RWPE2 (cell line): ENCODE measurements around the gene RPL39.

ENCODE experiments used
- ATAC-seq: fragments of 200-7000 bp; cut with Tn5 transposase; 3 replicates; pipeline ENCODE4 v1.9.1; 2021; ENCODE audit warnings: low read depth
- DNase-seq: peaks from one replicate; pipeline ENCODE4 v3.0.0-alpha.2; 2020; ENCODE audit warnings: low spot score
- H3K27ac ChIP-seq: fragments of 450-650 bp; 2 replicates; pipeline ENCODE4 v1.5.1; 2017; ENCODE audit warnings: mild to moderate bottlenecking; ENCODE audit not compliant: poor library complexity, severe bottlenecking
- H3K27me3 ChIP-seq: fragments of 250-450 bp; sonication (Bioruptor Pico); 2 replicates; pipeline ENCODE4 v1.5.1; 2021; ENCODE audit warnings: mild to moderate bottlenecking, moderate library complexity; ENCODE audit not compliant: insufficient read depth, poor library complexity, severe bottlenecking
- H3K36me3 ChIP-seq: fragments of 250-450 bp; sonication (Bioruptor Pico); 2 replicates; pipeline ENCODE4 v1.5.1; 2020; ENCODE audit warnings: low read depth, mild to moderate bottlenecking, moderate library complexity
- H3K4me1 ChIP-seq: fragments of 250-450 bp; sonication (Bioruptor Pico); 2 replicates; pipeline ENCODE4 v1.5.1; 2021; ENCODE audit warnings: mild to moderate bottlenecking, moderate library complexity; ENCODE audit not compliant: insufficient read depth, poor library complexity, severe bottlenecking
- H3K4me3 ChIP-seq: fragments of 250-450 bp; sonication (Bioruptor Pico); 2 replicates; pipeline ENCODE4 v1.5.1; 2021; ENCODE audit warnings: mild to moderate bottlenecking, moderate library complexity; ENCODE audit not compliant: severe bottlenecking
- H3K9me3 ChIP-seq: fragments of 250-450 bp; sonication (Bioruptor Pico); 2 replicates; pipeline ENCODE4 v1.5.1; 2021; ENCODE audit warnings: mild to moderate bottlenecking, moderate library complexity; ENCODE audit not compliant: severe bottlenecking
- CTCF ChIP-seq: fragments of 450-650 bp; IDR thresholded peaks from one replicate; pipeline ENCODE4 v1.5.1; 2017; ENCODE audit warnings: mild to moderate bottlenecking, moderate library complexity; ENCODE audit not compliant: poor library complexity, severe bottlenecking

Gene RPL39

GRCh38 chrX:119757979-119758730 lies 33.3 kb downstream of the RPL39 start, which contains the start of gene SOWAHD:
TSS of gene SOWAHD (plus strand) at chrX:119758588. CDS start at chrX:119758668, 80 bp downstream.
- H3K4me1 ChIP-seq: no peaks in the 10 kb centered on the region
- H3K27ac ChIP-seq: no peak within 1 kb of the TSS
- DNase-seq (no peak), ATAC-seq (peak; percentile 77)
- no peaks in the 10 kb centered on the region for H3K27me3 ChIP-seq
- H3K9me3 ChIP-seq: no peaks in the 10 kb centered on the region
- H3K4me3 ChIP-seq: peak within 1 kb of the TSS; percentile 43
- H3K36me3 ChIP-seq: no peaks in the 10 kb centered on the region
- no peak for TF ChIP-seq CTCF

GRCh38 chrX:119757646-119757978 lies 33.8 kb downstream of the RPL39 start:
- no peak for TF ChIP-seq CTCF
- peak; percentile 52 for ATAC-seq
- H3K27ac ChIP-seq: no peak overlapping the region
- no peaks in the 10 kb centered on the region for H3K4me1 ChIP-seq
- peak overlapping the region; percentile 43 for H3K4me3 ChIP-seq
- H3K9me3 ChIP-seq: no peaks in the 10 kb centered on the region
- DNase-seq: no peak
- H3K36me3 ChIP-seq: no peaks in the 10 kb centered on the region
- H3K27me3 ChIP-seq: no peaks in the 10 kb centered on the region

- no peaks in the 10 kb centered on the region for H3K9me3 ChIP-seq
- no peak for TF ChIP-seq CTCF
Observed at GRCh38 chrX:119756926-119757635, 34.3 kb downstream of the RPL39 start.

GRCh38 chrX:119755981-119756533 lies 35.4 kb downstream of the RPL39 start:
- no peaks in the 10 kb centered on the region for H3K9me3 ChIP-seq
- no peak for TF ChIP-seq CTCF
- H3K4me3 ChIP-seq: no peak overlapping the region
- H3K27me3 ChIP-seq: no peaks in the 10 kb centered on the region
- no peaks in the 10 kb centered on the region for H3K4me1 ChIP-seq
- DNase-seq: no peak
- H3K36me3 ChIP-seq: no peaks in the 10 kb centered on the region
- ATAC-seq: no peak
- H3K27ac ChIP-seq: no peak overlapping the region

More at GRCh38 chrX:119756926-119757635, 34.3 kb downstream of the RPL39 start:
- Histone ChIP-seq H3K27ac (no peak overlapping the region), H3K36me3 (no peaks in the 10 kb centered on the region), H3K4me1 (no peaks in the 10 kb centered on the region), H3K4me3 (no peak overlapping the region), H3K27me3 (no peaks in the 10 kb centered on the region)
- no peak for ATAC-seq
- DNase-seq: no peak
